ENCODE measurements around the gene PACRG.

DNA sequence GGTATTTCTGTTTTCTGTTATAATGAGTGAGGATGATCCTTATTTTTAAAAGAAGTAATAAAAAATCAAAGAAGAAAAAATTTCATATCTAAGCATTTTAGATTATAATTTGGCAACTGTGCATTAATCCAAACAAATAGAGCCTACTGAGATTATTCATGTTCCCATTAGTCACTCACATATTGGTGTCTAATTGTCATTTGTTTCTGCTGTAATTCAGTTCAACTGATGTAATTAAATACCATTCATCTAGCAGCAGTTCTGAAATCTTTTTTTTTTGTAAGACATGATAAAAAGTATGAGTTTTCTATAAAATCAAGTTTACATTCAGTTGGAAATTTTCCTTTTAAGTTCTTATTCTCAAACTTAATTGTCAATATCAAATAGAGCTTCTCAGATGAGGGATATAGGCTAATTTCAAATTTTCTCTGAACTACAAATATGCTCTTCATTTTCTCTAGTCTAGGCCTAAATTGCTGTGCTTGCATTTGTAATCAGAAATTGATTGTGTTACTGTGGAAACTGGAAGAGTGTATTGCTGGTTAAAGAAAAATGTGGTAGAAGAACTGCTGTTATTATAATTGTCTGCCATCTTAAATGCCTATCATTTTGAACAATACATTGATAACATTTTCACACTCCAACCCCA lies 23.6 kb downstream of the PACRG start:
- no peak for TF ChIP-seq POLR2AphosphoS5 (IDR thresholded peaks at IDR 0.05; ENCODE audit: low read depth, low read length)
- TF ChIP-seq, protein P1, sequence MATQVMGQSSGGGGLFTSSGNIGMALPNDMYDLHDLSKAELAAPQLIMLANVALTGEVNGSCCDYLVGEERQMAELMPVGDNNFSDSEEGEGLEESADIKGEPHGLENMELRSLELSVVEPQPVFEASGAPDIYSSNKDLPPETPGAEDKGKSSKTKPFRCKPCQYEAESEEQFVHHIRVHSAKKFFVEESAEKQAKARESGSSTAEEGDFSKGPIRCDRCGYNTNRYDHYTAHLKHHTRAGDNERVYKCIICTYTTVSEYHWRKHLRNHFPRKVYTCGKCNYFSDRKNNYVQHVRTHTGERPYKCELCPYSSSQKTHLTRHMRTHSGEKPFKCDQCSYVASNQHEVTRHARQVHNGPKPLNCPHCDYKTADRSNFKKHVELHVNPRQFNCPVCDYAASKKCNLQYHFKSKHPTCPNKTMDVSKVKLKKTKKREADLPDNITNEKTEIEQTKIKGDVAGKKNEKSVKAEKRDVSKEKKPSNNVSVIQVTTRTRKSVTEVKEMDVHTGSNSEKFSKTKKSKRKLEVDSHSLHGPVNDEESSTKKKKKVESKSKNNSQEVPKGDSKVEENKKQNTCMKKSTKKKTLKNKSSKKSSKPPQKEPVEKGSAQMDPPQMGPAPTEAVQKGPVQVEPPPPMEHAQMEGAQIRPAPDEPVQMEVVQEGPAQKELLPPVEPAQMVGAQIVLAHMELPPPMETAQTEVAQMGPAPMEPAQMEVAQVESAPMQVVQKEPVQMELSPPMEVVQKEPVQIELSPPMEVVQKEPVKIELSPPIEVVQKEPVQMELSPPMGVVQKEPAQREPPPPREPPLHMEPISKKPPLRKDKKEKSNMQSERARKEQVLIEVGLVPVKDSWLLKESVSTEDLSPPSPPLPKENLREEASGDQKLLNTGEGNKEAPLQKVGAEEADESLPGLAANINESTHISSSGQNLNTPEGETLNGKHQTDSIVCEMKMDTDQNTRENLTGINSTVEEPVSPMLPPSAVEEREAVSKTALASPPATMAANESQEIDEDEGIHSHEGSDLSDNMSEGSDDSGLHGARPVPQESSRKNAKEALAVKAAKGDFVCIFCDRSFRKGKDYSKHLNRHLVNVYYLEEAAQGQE (IDR thresholded peaks at IDR 0.05; ENCODE audit: insufficient read depth in 1 of 2, low read depth in 2 of 2, low read length in 2 of 2): no peak
